Measurements from ENCODE around the gene ZNF329. TPM values are rescaled to one million over a fixed set of nuclear protein-coding genes. Genes with fewer than 3 reads are reported as not detected.
A peak's percentile ranks its signal among the peaks of the same experiment; 100 is the strongest.

The ZNF329 gene
- total RNA-seq, 1 donor from 2014 or later: 13.0 TPM

DNA sequence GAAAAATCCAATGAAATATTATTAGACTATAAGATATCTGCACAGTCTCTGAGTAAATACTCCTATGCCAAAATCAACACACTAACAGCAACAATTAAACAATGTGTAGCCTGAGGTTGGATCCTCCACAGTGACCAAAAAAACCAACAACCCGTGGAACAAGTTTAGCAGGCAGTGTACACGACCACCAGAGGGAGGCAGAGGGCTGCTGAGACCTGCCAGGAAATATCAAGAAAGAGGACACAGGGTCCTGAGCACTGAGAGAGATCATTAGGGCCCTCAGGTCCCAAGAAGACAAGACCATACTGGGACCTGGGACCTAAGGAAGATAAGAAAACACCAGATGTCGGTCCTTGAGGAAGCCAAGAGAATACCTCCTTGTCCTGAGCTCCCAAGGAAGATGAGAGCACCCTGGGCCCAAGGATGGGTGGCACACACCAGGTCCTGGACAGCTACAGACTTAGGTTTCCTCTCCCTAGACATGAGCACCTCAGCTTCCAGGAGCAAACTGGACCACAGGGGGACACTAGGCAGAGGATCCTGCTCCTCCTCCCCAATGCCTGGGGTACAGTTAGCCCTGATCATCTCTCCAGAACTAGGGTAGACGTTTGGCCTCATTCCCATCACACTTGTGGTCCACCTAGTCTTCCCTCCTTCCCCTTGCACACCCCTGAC lies 31.4 kb upstream of the ZNF329 start:
- Mint-ChIP-seq H3K4me1 (peaks cover 15% of the 10 kb centered on the region), H3K27ac (ENCODE audit: unreplicated experiment) (no peak overlapping the region), H3K9me3 (peaks cover 26% of the 10 kb centered on the region), H3K4me3 (peak overlapping the region; percentile 95), H3K27me3 (ENCODE audit: low read depth) (no peaks in the 10 kb centered on the region), H3K36me3 (ENCODE audit: low read depth) (peaks cover 58% of the 10 kb centered on the region)
- DNase-seq (ENCODE audit: low read depth, low spot score): peak; percentile 16
- peak; percentile 70 for TF ChIP-seq CTCF (conservative IDR thresholded peaks at IDR 0.05)

DNA sequence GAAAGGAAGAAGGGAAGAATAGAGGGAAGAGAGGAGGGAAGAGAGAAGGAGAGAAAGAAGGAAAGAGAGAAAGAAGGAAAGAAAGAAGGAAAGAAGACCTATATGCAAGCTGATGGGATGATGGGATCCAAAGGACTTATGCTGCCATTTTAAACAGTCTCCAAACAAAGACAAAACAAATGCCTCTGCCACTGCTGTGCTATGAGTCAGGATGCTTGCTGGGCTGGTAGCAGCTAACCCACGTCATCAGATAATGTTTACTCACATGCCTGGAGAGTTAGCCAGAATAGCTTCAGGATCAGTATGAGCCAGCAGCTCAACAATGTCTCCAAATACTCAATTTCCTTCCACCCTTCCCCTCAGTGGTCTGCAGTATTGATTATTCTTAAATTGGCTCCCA lies 20.3 kb upstream of the ZNF329 start:
- Mint-ChIP-seq H3K27ac (ENCODE audit: unreplicated experiment) (no peak overlapping the region), H3K9me3 (peaks cover 15% of the 10 kb centered on the region), H3K36me3 (ENCODE audit: low read depth) (peaks cover 6% of the 10 kb centered on the region), H3K4me3 (no peak overlapping the region), H3K27me3 (ENCODE audit: low read depth) (no peaks in the 10 kb centered on the region), H3K4me1 (no peaks in the 10 kb centered on the region)
- no peak for TF ChIP-seq CTCF (conservative IDR thresholded peaks at IDR 0.05)
- DNase-seq (ENCODE audit: low read depth, low spot score): no peak

DNA sequence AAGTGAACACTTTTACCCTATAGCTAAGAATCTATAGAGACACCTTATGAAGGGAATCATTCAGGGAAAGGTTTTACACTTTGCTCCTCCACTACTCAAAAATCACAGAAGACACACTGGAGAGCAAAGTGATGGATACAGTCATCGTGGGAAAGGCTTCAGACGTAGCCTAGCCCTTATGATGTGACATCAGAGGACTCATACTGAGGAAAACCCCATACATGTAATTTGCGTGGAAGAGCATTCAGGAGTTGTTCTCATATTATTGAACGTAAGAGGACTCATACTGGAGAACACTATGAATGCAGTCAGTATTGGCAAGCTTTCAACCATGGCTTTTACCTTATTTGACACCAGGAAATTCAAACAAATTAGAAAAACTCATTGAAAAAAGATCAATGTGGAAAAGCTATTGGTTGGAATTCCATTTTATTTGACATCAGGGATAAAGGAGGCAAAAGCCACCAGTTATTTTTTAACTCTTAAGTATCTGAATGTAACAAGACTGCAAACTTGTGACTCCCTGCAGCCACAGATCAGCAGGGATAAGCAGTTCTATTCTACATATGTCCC lies 16.2 kb upstream of the ZNF329 start:
- DNase-seq (ENCODE audit: low read depth, low spot score): no peak
- no peak for TF ChIP-seq CTCF (conservative IDR thresholded peaks at IDR 0.05)
- H3K27me3 Mint-ChIP-seq (ENCODE audit: low read depth): no peaks in the 10 kb centered on the region
- H3K36me3 Mint-ChIP-seq (ENCODE audit: low read depth): peaks cover 15% of the 10 kb centered on the region
- peaks cover 23% of the 10 kb centered on the region for H3K9me3 Mint-ChIP-seq
- H3K27ac Mint-ChIP-seq (ENCODE audit: unreplicated experiment): no peak overlapping the region
- H3K4me3 Mint-ChIP-seq: no peak overlapping the region
- H3K4me1 Mint-ChIP-seq: no peaks in the 10 kb centered on the region

- Mint-ChIP-seq H3K4me1 (no peaks in the 10 kb centered on the region), H3K27ac (ENCODE audit: unreplicated experiment) (no peak overlapping the region), H3K27me3 (ENCODE audit: low read depth) (no peaks in the 10 kb centered on the region), H3K36me3 (ENCODE audit: low read depth) (peaks cover 15% of the 10 kb centered on the region), H3K4me3 (no peak overlapping the region), H3K9me3 (peaks cover 25% of the 10 kb centered on the region)
- no peak for DNase-seq (ENCODE audit: low read depth, low spot score)
- TF ChIP-seq CTCF (conservative IDR thresholded peaks at IDR 0.05): no peak
These were observed 15.7 kb upstream of the ZNF329 start for GRCh38 chr19:58166268-58166667.

DNA sequence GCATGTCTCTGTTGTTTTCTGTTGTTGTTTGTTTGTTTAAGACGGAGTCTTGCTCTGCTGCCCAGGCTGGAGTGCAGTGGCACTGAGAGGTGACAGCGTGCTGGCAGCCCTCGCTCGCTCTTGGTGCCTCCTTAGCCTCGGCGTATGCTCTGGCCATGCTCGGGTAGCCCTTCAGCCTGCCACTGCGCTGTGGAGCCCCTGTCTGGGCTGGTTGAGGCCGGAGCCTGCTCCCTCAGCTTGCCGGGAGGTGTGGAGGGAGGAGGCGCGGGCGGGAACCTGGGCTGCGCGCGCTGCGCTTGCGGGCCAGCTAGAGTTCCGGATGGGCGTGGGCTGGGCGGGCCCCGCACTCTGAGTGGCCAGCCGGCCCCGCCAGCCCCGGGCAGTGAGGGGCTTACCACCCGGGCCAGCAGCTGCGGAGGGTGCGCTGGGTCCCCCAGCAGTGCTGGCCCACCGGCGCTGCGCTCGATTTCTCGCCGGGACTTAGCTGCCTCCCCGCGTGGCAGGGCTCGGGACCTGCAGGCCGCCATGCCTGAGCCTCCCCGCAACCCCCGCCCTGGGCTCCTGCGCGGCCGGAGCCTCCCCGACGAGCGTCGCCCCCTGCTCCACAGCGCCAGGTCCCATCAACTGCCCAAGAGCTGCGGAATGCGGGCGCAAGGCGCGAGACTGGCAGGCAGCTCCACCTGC lies 6.6 kb upstream of the ZNF329 start:
- peaks cover 6% of the 10 kb centered on the region for H3K9me3 Mint-ChIP-seq
- peaks cover 10% of the 10 kb centered on the region for H3K36me3 Mint-ChIP-seq (ENCODE audit: low read depth)
- no peak overlapping the region for H3K27ac Mint-ChIP-seq (ENCODE audit: unreplicated experiment)
- H3K27me3 Mint-ChIP-seq (ENCODE audit: low read depth): no peaks in the 10 kb centered on the region
- H3K4me3 Mint-ChIP-seq: no peak overlapping the region
- no peak for DNase-seq (ENCODE audit: low read depth, low spot score)
- H3K4me1 Mint-ChIP-seq: peaks cover 5% of the 10 kb centered on the region
- no peak for TF ChIP-seq CTCF (conservative IDR thresholded peaks at IDR 0.05)
